Measurements from ENCODE around the gene ADCYAP1R1. TPM values are rescaled to one million over a fixed set of nuclear protein-coding genes. Genes with fewer than 3 reads are reported as not detected.

Gene ADCYAP1R1
- total RNA-seq, 1 donor from 2014 or later: not detected

DNA sequence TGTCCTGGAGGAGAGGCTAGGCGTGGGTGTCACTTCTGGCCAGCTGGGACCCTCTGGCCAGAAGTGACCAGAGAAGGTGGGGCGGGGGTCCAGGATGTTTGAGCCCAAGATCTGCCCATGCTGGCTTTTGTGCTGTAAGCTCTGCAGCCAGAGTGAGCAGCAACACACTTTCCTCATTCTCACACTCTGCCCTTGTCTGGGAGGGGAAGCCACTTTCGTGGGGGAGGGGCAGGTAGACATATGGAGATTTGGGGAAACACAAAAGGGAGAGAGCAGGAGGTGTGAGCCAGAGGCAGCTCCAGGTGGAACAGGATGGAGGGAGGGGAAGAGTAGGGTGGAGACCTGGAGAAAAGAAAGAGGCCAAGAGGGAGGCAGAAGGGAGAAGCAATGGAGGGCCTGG is 31.5 kb upstream of the ADCYAP1R1 start:
- FAIRE-seq (no peak), DNase-seq (ENCODE audit: low read depth) (no peak)
- TF ChIP-seq, protein P1, sequence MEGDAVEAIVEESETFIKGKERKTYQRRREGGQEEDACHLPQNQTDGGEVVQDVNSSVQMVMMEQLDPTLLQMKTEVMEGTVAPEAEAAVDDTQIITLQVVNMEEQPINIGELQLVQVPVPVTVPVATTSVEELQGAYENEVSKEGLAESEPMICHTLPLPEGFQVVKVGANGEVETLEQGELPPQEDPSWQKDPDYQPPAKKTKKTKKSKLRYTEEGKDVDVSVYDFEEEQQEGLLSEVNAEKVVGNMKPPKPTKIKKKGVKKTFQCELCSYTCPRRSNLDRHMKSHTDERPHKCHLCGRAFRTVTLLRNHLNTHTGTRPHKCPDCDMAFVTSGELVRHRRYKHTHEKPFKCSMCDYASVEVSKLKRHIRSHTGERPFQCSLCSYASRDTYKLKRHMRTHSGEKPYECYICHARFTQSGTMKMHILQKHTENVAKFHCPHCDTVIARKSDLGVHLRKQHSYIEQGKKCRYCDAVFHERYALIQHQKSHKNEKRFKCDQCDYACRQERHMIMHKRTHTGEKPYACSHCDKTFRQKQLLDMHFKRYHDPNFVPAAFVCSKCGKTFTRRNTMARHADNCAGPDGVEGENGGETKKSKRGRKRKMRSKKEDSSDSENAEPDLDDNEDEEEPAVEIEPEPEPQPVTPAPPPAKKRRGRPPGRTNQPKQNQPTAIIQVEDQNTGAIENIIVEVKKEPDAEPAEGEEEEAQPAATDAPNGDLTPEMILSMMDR (IDR thresholded peaks at IDR 0.05; ENCODE audit: insufficient read depth, low read length, severe bottlenecking): no peak

DNA sequence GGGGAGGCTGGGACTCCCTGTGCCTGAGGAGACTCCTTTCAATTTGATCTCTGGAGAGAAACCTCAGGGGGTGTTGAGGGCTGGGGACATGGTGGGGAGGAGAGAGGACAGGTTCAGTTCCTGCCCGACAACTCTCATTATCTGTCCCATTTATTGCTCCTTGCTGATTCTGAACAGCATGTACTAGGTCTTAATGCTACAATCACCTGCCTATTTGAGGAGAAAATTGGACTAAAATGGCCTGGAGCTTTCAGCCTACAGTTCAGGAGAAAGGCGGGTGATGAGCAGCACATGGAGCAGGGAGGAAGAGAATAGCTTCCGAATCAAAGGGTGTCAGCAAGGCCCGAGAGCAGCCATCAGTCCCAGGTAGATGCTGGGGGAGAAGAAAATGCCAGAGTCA is 30.0 kb upstream of the ADCYAP1R1 start:
- H3K4me3 ChIP-seq (ENCODE audit: low read depth, low read length): no peak overlapping the region
- FAIRE-seq (no peak), DNase-seq (ENCODE audit: low read depth) (no peak)
- TF ChIP-seq, protein P1 (IDR thresholded peaks at IDR 0.05; ENCODE audit: insufficient read depth, low read length, severe bottlenecking): no peak
- H3K36me3 ChIP-seq (ENCODE audit: control insufficient read depth, insufficient read depth, low read length): no peaks in the 10 kb centered on the region
- no peaks in the 10 kb centered on the region for H3K27me3 ChIP-seq (ENCODE audit: control insufficient read depth, insufficient read depth, low read length)

More for the DNA sequence above, 31.5 kb upstream of the ADCYAP1R1 start:
- no peaks in the 10 kb centered on the region for H3K27me3 ChIP-seq (ENCODE audit: control insufficient read depth, insufficient read depth, low read length)
- H3K4me3 ChIP-seq (ENCODE audit: low read depth, low read length): no peak overlapping the region
- H3K36me3 ChIP-seq (ENCODE audit: control insufficient read depth, insufficient read depth, low read length): no peaks in the 10 kb centered on the region

DNA sequence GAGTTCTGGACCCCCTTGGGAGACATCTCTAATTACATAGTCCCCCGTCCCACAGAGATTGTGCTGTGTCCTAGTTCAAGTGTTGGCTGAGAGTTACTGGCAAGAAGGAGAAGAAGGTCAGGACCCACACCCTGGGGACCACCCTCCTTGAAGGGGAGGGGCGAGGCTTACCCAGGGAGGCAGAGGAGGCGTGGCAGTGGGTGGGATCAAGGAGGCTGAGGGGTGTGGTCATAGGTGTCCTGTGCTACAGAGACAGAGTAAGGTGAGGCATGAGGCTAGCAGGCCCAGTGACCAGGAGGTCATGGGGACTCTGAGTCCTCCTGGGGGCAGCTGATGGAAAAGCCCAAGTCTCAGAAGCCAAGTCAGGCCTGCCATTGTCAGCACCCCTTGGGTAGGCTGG is 29.4 kb upstream of the ADCYAP1R1 start:
- FAIRE-seq (no peak), DNase-seq (ENCODE audit: low read depth) (no peak)

DNA sequence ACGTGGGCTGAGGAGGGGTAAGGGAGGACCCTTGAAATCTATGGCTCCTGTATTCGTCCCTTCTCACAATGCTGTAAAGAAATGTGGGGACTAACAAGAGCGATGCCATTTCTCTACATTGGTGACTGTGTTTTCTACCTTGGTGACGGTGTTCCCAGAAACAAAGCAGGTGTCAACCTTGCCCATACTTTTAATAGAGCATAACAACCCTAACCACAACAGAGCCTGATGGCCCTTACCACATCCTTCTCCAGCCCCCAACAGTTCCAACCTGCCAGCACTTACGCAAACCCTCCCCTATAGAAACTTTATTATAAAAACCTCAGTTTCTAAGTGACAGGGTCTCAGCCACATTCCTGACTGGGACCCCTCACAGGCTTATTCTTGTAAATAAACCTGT is 28.2 kb upstream of the ADCYAP1R1 start:
- Histone ChIP-seq H3K4me3 (ENCODE audit: low read depth, low read length) (no peak overlapping the region), H3K27me3 (ENCODE audit: control insufficient read depth, insufficient read depth, low read length) (no peaks in the 10 kb centered on the region), H3K36me3 (ENCODE audit: control insufficient read depth, insufficient read depth, low read length) (no peaks in the 10 kb centered on the region)
- TF ChIP-seq, protein P1 (IDR thresholded peaks at IDR 0.05; ENCODE audit: insufficient read depth, low read length, severe bottlenecking): no peak
- DNase-seq (ENCODE audit: low read depth) (no peak), FAIRE-seq (no peak)

More for the DNA sequence above, 29.4 kb upstream of the ADCYAP1R1 start:
- Histone ChIP-seq H3K36me3 (ENCODE audit: control insufficient read depth, insufficient read depth, low read length) (no peaks in the 10 kb centered on the region), H3K27me3 (ENCODE audit: control insufficient read depth, insufficient read depth, low read length) (no peaks in the 10 kb centered on the region), H3K4me3 (ENCODE audit: low read depth, low read length) (no peak overlapping the region)
- TF ChIP-seq, protein P1 (IDR thresholded peaks at IDR 0.05; ENCODE audit: insufficient read depth, low read length, severe bottlenecking): no peak

DNA sequence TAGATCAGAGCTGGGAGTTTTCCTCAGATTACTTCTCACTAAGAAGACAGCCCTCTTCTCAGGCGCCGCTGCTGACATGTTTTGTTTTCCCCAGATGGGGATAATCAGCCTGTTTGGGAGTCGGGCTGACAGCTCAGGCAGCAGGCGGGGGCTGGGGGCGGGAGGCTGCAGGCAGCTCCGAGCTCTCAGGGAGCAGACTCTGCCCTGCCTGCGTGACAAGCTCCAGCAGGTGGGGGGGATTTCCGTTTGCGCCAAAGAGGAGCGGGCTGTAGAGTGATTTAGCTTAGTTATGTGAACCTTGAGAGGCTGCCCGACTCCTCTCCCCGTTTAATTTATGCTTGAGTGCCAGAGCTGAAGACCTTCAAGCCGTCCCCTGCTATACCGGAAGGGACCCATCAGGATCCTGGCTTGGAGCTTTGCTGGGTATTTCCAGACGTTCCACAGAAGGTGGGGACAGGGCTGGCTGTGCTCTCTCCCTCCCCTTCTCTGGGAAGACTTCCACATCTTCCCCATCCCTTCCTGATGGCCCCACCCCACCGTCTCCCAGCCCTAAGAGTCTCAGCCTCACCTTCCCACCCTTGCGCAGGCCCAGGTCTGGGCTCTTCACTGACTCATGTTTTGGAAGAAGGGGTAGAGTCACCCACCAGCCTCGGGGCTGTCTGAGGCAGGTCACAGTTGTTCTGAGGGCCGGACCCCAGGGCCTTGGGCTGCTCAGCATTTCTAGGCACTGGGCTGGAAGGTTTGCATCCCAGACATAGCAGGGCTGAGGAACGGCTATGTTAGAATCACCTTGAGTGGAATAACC is 24.7 kb upstream of the ADCYAP1R1 start:
- no peak for FAIRE-seq
- Histone ChIP-seq H3K27me3 (ENCODE audit: control insufficient read depth, insufficient read depth, low read length) (no peaks in the 10 kb centered on the region), H3K36me3 (ENCODE audit: control insufficient read depth, insufficient read depth, low read length) (no peaks in the 10 kb centered on the region), H3K4me3 (ENCODE audit: low read depth, low read length) (no peak overlapping the region)
- TF ChIP-seq, protein P1 (IDR thresholded peaks at IDR 0.05; ENCODE audit: insufficient read depth, low read length, severe bottlenecking): no peak
- no peak for DNase-seq (ENCODE audit: low read depth)

Data from bronchial epithelial cell (primary cell).